Measurements from ENCODE around the gene ATOSA. TPM values are rescaled to one million over a fixed set of nuclear protein-coding genes. Genes with fewer than 3 reads are reported as not detected.

The ATOSA gene
- total RNA-seq, 1 experiment from 2014 or later = 4.7 TPM

DNA sequence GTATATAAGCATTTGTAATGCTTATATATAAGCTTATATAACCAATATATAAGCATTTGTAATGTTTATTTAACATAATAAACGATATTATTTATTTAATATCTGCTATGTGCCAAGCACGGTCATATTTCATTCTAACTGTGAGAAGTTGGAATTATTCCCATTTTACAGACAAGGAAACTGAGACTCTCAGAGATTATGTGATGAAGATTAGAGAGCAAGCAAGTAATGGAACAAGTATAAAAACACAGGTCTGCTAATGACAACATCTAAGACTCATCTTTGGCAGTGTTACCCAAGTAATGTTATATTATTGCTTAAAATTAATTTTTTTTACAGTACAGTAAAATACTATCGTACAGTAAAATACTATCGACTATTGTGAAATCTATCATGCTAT, 4.4 kb downstream of the ATOSA start:
- ChIA-PET CTCF (no interaction called here), RAD21 (ENCODE audit: low non-redundant PET in 1 of 2, low total read pairs in 2 of 2, uncharacterized antibody in 2 of 2, unreplicated experiment in 2 of 2) (no interaction called here), POLR2A (no interaction called here)
- no peak overlapping the region for H3K9ac ChIP-seq (ENCODE audit: low read length)
- H3K27me3 ChIP-seq (ENCODE audit: insufficient read depth, low read length) = no peaks in the 10 kb centered on the region
- BruUV-seq (replicated peaks) = no TSS peak
- H3K9me2 ChIP-seq (ENCODE audit: insufficient read depth) = no peaks in the 10 kb centered on the region
- no peaks in the 10 kb centered on the region for H3K36me3 ChIP-seq (ENCODE audit: control insufficient read depth in 1 of 2, insufficient read depth in 2 of 2, low read length in 2 of 2)
- no peak for ATAC-seq
- DNase-seq (ENCODE audit: low read depth, low spot score) = no peak
- H4K20me1 ChIP-seq (ENCODE audit: insufficient read depth) = no peaks in the 10 kb centered on the region
- H3K9me3 ChIP-seq (ENCODE audit: control insufficient read depth in 1 of 2, insufficient read depth in 1 of 2, low read depth in 1 of 2, low read length in 2 of 2) = no peaks in the 10 kb centered on the region
- H3K27ac ChIP-seq (ENCODE audit: low read depth, low read length) = no peak overlapping the region
- H3K4me3 ChIP-seq (replicated peaks in 1 of 2; ENCODE audit: low read depth in 1 of 2, low read length in 2 of 2) = no peak overlapping the region
- no peak overlapping the region for H2AFZ ChIP-seq (ENCODE audit: low read depth, low read length, poor library complexity, severe bottlenecking)
- peaks cover 9 to 10% of the 10 kb centered on the region in 2 experiments for H3K4me1 ChIP-seq (ENCODE audit: control insufficient read depth in 1 of 2, insufficient read depth in 2 of 2, low read length in 2 of 2)
- intact Hi-C loops (cut with micrococcal nuclease) = loop anchor here (5.0 kb wide), 1 partner anchor 108 kb away; the partner anchor contains the start of gene ARPP19
- no peak overlapping the region for H3K4me2 ChIP-seq (ENCODE audit: low read length)
- no peaks in the 10 kb centered on the region for H3K79me2 ChIP-seq (ENCODE audit: insufficient read depth, low read length)
- TF ChIP-seq ELF1 (IDR thresholded peaks at IDR 0.05; ENCODE audit: borderline replicate concordance, low read depth) (no peak), FOSL1 (IDR thresholded peaks at IDR 0.05; ENCODE audit: low read depth) (no peak), POLR2A (IDR thresholded peaks at IDR 0.05; ENCODE audit: borderline replicate concordance, extremely low read depth, insufficient read depth, insufficient read length) (no peak), JUND (IDR thresholded peaks at IDR 0.05) (no peak), CBX3 (IDR thresholded peaks at IDR 0.05; ENCODE audit: low read depth) (no peak)
- TF ChIP-seq, protein P1, sequence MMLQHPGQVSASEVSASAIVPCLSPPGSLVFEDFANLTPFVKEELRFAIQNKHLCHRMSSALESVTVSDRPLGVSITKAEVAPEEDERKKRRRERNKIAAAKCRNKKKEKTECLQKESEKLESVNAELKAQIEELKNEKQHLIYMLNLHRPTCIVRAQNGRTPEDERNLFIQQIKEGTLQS (IDR thresholded peaks at IDR 0.05) = no peak
- TF ChIP-seq, protein P2, sequence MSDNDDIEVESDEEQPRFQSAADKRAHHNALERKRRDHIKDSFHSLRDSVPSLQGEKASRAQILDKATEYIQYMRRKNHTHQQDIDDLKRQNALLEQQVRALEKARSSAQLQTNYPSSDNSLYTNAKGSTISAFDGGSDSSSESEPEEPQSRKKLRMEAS (IDR thresholded peaks at IDR 0.05) = no peak

DNA sequence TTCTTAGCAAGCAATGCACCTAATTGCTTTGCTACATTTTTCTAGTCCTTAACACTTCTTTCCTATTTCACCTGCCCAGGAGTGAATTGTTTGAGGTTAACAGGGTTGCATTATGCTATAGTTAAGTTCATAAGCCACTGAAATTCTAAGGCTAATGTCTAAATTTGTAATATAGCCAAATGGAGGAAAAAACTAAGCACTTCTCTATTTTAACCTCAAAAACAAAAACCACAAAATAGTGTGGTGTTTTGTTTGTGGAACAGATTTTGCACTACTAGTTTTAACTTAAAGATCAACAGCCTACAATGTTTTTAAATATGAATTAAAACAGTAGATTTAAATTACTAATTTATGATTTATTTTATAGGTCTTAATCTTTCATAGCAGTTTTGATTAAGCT, 5.5 kb downstream of the ATOSA start:
- H3K79me2 ChIP-seq (ENCODE audit: insufficient read depth, low read length) = no peaks in the 10 kb centered on the region
- intact Hi-C loops (cut with micrococcal nuclease) = no loop called here
- H3K36me3 ChIP-seq (ENCODE audit: control insufficient read depth in 1 of 2, insufficient read depth in 2 of 2, low read length in 2 of 2) = no peaks in the 10 kb centered on the region
- H3K4me3 ChIP-seq (replicated peaks in 1 of 2; ENCODE audit: low read depth in 1 of 2, low read length in 2 of 2) = no peak overlapping the region
- no peaks in the 10 kb centered on the region for H3K27me3 ChIP-seq (ENCODE audit: insufficient read depth, low read length)
- no peaks in the 10 kb centered on the region for H3K9me3 ChIP-seq (ENCODE audit: control insufficient read depth in 1 of 2, insufficient read depth in 1 of 2, low read depth in 1 of 2, low read length in 2 of 2)
- H4K20me1 ChIP-seq (ENCODE audit: insufficient read depth) = no peaks in the 10 kb centered on the region
- H2AFZ ChIP-seq (ENCODE audit: low read depth, low read length, poor library complexity, severe bottlenecking) = no peak overlapping the region
- no peak for DNase-seq (ENCODE audit: low read depth, low spot score)
- TF ChIP-seq SRF (IDR thresholded peaks at IDR 0.05; ENCODE audit: low read depth) = no peak
- no peak for TF ChIP-seq POLR2A (IDR thresholded peaks at IDR 0.05; ENCODE audit: borderline replicate concordance, extremely low read depth, insufficient read depth, insufficient read length)
- TF ChIP-seq, protein P3, sequence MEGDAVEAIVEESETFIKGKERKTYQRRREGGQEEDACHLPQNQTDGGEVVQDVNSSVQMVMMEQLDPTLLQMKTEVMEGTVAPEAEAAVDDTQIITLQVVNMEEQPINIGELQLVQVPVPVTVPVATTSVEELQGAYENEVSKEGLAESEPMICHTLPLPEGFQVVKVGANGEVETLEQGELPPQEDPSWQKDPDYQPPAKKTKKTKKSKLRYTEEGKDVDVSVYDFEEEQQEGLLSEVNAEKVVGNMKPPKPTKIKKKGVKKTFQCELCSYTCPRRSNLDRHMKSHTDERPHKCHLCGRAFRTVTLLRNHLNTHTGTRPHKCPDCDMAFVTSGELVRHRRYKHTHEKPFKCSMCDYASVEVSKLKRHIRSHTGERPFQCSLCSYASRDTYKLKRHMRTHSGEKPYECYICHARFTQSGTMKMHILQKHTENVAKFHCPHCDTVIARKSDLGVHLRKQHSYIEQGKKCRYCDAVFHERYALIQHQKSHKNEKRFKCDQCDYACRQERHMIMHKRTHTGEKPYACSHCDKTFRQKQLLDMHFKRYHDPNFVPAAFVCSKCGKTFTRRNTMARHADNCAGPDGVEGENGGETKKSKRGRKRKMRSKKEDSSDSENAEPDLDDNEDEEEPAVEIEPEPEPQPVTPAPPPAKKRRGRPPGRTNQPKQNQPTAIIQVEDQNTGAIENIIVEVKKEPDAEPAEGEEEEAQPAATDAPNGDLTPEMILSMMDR (IDR thresholded peaks at IDR 0.05 in 2 of 3, conservative IDR thresholded peaks at IDR 0.05 in 1 of 3; ENCODE audit: borderline replicate concordance in 1 of 3, insufficient read depth in 1 of 3, low read depth in 2 of 3, low read length in 2 of 3) = no peak
- TF ChIP-seq YY1 (IDR thresholded peaks at IDR 0.05; ENCODE audit: extremely low read depth, insufficient replicate concordance, low read depth, low read length) = no peak
- no peak for TF ChIP-seq CEBPB (IDR thresholded peaks at IDR 0.05; ENCODE audit: low read depth)
- no peak for TF ChIP-seq CBX3 (IDR thresholded peaks at IDR 0.05; ENCODE audit: low read depth)
- no peak for TF ChIP-seq SIN3A (IDR thresholded peaks at IDR 0.05; ENCODE audit: low read depth)
- no peak for TF ChIP-seq POLR2AphosphoS5 (IDR thresholded peaks at IDR 0.05; ENCODE audit: low read depth, low read length)
- no peak for TF ChIP-seq SP1 (IDR thresholded peaks at IDR 0.05; ENCODE audit: low read depth)
- TF ChIP-seq EGR1 (IDR thresholded peaks at IDR 0.05; ENCODE audit: low read depth) = no peak
- no peak for TF ChIP-seq JUND (IDR thresholded peaks at IDR 0.05)
- no peak for TF ChIP-seq ELF1 (IDR thresholded peaks at IDR 0.05; ENCODE audit: borderline replicate concordance, low read depth)
- TF ChIP-seq EZH2phosphoT487 (IDR thresholded peaks at IDR 0.05; ENCODE audit: borderline replicate concordance) = no peak
- H3K4me2 ChIP-seq (ENCODE audit: low read length) = no peak overlapping the region
- H3K4me1 ChIP-seq (ENCODE audit: control insufficient read depth in 1 of 2, insufficient read depth in 2 of 2, low read length in 2 of 2) = peaks cover 8 to 9% of the 10 kb centered on the region in 2 experiments
- RAD21 ChIA-PET (ENCODE audit: low non-redundant PET in 1 of 2, low total read pairs in 2 of 2, uncharacterized antibody in 2 of 2, unreplicated experiment in 2 of 2) = no interaction called here
- H3K9me2 ChIP-seq (ENCODE audit: insufficient read depth) = no peaks in the 10 kb centered on the region
- CTCF ChIA-PET = no interaction called here
- H3K9ac ChIP-seq (ENCODE audit: low read length) = no peak overlapping the region
- BruUV-seq (replicated peaks) = no TSS peak
- ATAC-seq = no peak
- POLR2A ChIA-PET = no interaction called here
- H3K27ac ChIP-seq (ENCODE audit: low read depth, low read length) = no peak overlapping the region
